Hippocampal formation (tissue), 2 donors: ENCODE results near the gene ARL5B.

ENCODE experiments used
- DNase-seq, 2 donors: peaks; one replicate each; lab custom pipeline; 2025; lab: John Stamatoyannopoulos, UW

ARL5B gene

DNA sequence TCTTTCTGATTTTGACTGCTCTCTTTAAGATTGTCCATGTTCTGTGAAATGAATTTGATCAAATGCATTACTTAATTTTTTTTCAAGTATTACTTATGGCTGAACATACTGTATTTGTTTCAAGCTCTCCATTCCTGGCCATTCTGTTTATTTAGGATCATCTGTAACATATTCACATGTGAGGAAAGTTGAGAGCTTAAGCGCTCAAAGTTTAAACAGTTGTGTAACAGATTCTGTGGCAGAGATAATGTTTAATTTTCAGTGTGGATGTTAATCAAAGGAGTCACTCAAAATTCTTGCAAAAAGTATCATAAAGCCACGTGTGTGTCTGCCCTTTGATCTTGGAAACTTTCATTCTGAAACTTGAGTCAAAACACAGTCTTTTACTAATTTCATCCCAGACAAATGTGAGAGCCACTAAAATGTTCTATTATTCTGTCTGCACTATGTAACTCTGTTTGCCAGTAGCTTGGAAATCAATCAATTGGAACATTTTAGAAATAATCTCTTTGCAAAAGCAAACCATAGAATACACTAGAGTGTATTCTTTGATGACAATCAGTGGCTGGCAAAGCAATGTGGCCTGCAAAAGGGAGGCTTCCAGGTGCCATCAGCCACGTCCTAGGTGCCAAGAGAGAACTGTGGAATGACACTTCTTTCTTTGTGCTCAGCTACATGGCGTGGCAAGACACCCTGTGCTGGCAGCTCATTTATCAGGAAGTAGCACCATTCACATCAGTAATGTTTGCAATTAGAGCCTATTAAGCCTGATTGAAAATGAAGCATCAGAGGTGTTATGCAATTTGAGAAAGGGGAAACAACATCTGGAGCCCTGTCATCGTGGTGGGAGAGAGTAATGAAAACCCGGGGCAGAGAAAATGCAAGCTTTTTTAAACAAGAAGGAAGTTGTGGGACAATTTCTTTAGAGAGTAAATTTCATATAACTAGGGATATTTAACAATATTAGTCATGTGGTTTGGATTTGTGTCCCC is 40.9 kb downstream of the ARL5B start:
- DNase-seq = no peak

DNA sequence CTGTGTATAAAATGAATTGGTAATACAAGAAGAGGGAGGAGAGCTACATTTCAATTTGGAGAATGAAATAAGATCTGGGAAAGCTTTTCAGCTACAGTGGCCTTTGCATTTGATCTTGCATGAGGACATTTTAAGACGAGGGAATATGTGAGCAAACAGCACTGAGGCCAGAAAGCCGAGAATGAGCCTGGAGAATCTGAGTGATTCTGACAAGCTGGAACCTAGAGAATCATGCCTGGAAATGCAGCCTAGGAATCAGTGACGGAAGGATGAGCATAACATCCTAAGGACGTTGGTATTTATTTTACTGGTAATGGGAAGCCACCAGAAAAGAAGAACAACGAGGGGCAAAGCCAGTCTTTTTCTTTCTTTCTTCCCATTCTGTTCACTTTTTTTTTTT is 44.3 kb downstream of the ARL5B start:
- DNase-seq = no peak

DNA sequence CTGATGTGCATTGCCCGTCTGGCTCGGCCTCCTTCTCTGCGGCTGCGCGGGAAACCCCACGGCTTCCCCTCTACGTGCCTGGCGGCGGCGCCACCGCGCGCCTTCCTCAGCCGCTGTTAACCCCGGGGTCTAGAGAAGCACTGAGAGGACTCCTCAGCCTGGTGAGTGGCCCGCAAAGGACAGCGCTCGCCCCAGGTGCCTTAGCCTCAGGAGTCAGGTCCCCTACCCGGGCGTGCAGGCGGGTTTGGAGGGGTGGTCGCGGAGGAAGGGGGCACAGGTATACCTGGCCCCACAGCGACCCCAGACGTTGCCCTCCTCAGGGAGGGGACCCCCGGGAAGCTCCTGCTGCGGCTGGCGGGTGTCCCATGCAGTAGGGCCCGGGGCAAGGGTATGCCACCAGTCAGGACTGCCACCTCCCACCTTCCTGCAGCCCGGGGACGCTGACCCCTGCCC is 51.0 kb downstream of the ARL5B start:
- no peak for DNase-seq

DNA sequence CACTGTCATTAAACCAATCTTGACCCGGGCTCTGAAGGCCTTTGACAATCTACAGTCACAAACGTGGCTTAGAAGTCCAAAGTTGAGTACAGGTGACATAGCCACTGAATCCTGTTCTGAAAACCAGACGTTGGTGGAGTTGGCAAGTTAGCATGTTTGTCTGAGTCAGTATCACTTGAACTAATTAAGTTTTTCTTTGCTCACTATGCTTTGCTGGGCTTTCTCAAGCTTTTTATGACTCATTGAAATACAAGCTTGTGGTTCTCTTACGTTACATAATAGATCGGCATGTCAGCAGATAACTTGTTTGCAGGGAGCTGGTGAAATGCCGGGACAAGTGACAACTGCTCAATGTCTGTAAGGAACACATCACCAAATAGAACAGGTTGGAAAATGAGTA is 53.8 kb downstream of the ARL5B start:
- no peak for DNase-seq

DNA sequence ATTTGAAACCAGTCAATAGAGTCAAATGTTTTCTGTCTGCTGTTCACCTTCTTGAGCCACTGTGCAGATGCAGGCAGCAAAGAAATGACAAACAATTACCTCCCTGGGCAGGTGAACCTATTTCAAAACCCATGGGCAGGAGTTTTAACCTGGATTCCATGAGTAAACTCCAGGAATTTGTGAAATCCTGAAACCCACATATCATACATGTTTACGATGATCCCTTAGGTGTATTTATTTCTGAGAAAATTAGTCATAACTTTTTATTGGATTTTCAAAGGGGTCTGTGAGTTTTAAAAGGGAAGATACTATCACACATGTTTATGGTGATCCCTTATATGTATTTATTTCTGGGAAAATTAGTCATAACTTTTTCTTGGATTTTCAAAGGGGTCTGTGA is 59.8 kb downstream of the ARL5B start:
- no peak for DNase-seq

DNA sequence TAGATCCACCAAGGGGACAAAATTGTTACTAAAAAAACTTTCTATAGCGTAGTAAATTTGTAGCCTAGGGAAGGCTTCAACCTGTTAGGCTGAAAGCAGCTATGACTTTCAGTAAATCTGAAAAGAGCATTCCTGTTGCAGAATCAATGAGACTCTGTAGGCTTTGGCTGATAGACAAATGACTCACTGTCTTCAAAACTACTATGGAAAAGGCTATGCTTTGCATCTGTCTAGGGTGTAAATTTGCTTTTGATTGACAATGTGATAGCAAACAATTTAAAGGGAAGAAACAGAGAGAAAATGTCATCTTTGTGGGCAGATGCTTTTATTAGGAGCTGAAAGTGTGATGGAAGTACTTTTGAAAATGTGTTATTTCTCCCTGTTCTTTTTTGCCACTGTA is 60.6 kb downstream of the ARL5B start:
- DNase-seq = no peak

DNA sequence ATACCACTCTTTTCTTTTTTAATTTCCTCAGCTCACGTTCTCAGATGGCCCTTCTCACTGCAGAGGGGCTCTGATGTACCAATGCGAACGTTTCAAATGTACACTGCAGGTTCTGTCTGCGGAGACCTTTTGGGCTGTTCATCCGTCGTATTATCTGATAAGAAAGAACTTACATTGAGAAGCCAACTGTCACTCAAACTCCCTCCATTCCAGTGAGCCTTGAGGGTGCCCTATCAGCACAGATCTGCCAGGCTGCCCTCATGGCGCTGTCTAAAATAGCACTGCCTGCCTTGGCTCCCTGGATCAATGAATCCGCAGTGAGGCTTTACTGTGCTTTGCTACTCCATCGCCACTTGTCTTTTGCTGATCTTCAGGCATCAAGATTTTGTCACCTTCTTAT is 61.8 kb downstream of the ARL5B start:
- DNase-seq = no peak

DNA sequence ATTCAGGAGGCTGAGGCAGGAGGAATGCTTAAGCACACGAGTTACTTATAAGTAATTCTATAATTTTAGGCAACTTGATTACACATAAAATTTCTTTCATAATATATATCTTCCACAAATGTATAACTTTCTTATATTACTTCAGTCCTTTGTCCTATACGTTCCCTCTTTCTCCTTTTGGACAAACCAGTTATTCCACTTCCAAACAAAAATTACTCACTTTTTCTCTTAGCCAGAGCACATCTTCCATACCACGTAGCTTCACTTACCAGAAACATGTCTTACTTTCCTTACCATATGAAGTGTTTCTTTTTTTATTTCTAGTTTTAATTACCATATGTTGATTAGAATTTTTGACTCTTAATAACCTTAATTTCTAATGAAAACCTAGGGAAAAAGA is 64.6 kb downstream of the ARL5B start:
- DNase-seq = no peak
